ENCODE measurements around the gene SLC2A9. TPM values are rescaled to one million over a fixed set of nuclear protein-coding genes. Genes with fewer than 3 reads are reported as not detected.

Gene SLC2A9
- total and polyA plus RNA-seq, 2 of the 13 experiments (the other 11 are each of a cell fraction or from before 2014, with no cell fraction given): 36.2 to 42.3 TPM

- TF ChIP-seq FUBP1 (CRISPR knock-in tag; IDR thresholded peaks at IDR 0.05; ENCODE audit: borderline replicate concordance) (no peak), ZNF660 (CRISPR knock-in tag; IDR thresholded peaks at IDR 0.05; ENCODE audit: borderline replicate concordance, low read depth) (no peak), HDAC6 (IDR thresholded peaks at IDR 0.05; ENCODE audit: low read depth, low read length) (no peak), CCAR2 (optimal IDR thresholded peaks at IDR 0.05; ENCODE audit: low read depth, low read length) (no peak), THRA (CRISPR knock-in tag; IDR thresholded peaks at IDR 0.05; ENCODE audit: borderline replicate concordance) (peak; percentile 18; the same call in 1 of the 2 replicates), ZNF670 (CRISPR knock-in tag; IDR thresholded peaks at IDR 0.05; ENCODE audit: borderline replicate concordance) (no peak), ZBED4 (CRISPR knock-in tag; IDR thresholded peaks at IDR 0.05; ENCODE audit: borderline replicate concordance) (no peak), ZNF446 (CRISPR knock-in tag; IDR thresholded peaks at IDR 0.05) (no peak), ZMYM2 (CRISPR knock-in tag; IDR thresholded peaks at IDR 0.05) (no peak), ZXDC (CRISPR knock-in tag; IDR thresholded peaks at IDR 0.05) (no peak), SAP130 (CRISPR knock-in tag; IDR thresholded peaks at IDR 0.05; ENCODE audit: low read depth) (no peak), CEBPG (CRISPR knock-in tag; IDR thresholded peaks at IDR 0.05) (peak; percentile 16; the same call in 1 of the 2 replicates), ZNF224 (CRISPR knock-in tag; IDR thresholded peaks at IDR 0.05) (no peak), SP1 (IDR thresholded peaks at IDR 0.05) (no peak), SP1 (CRISPR knock-in tag; IDR thresholded peaks at IDR 0.05) (no peak), SRSF9 (IDR thresholded peaks at IDR 0.05; ENCODE audit: borderline replicate concordance, insufficient read depth, low read depth, low read length, poor library complexity, severe bottlenecking) (no peak), ZNF572 (CRISPR knock-in tag; IDR thresholded peaks at IDR 0.05) (no peak), MEIS2 (CRISPR knock-in tag; IDR thresholded peaks at IDR 0.05) (no peak; the same call in 1 of the 2 replicates), GABPB1 (CRISPR knock-in tag; IDR thresholded peaks at IDR 0.05) (no peak), ZBTB38 (CRISPR knock-in tag; IDR thresholded peaks at IDR 0.05) (no peak)
These were observed 42.4 kb upstream of the SLC2A9 start (continued) for GRCh38 chr4:10063544-10064300.

Measured in HepG2 (cell line).